ENCODE data around the gene SMS. TPM values are rescaled to one million over a fixed set of nuclear protein-coding genes. Genes with fewer than 3 reads are reported as not detected.

Gene SMS
- total RNA-seq, 2 experiments from 2014 or later: 64.9 to 86.3 TPM

- ChIA-PET POLR2A (no interaction called here), CTCF (ENCODE audit: unreplicated experiment) (no interaction called here)
- DNase-seq (ENCODE audit: low spot score): no peak
- Histone ChIP-seq H3K36me3 (ENCODE audit: insufficient read depth, low read length) (no peaks in the 10 kb centered on the region), H3K9me2 (ENCODE audit: insufficient read depth, low read length) (no peaks in the 10 kb centered on the region), H3K9me3 (ENCODE audit: low read length) (no peaks in the 10 kb centered on the region), H3K4me2 (ENCODE audit: low read length) (no peak overlapping the region), H2AFZ (ENCODE audit: low read length) (no peak overlapping the region), H3K79me2 (ENCODE audit: insufficient read depth, low read depth, low read length) (no peaks in the 10 kb centered on the region), H3K4me3 (ENCODE audit: low read depth, low read length, poor library complexity, severe bottlenecking) (no peak overlapping the region), H3K4me1 (ENCODE audit: insufficient read depth, low read length, poor library complexity, severe bottlenecking) (no peaks in the 10 kb centered on the region), H3K27ac (ENCODE audit: low read depth, low read length, poor library complexity, severe bottlenecking) (no peak overlapping the region), H4K20me1 (ENCODE audit: insufficient read depth, low read length) (no peaks in the 10 kb centered on the region)
- BruUV-seq (replicated peaks): no TSS peak
- intact Hi-C loops (cut with micrococcal nuclease; ENCODE audit: unreplicated experiment): no loop called here
- no peak for TF ChIP-seq EZH2phosphoT487 (IDR thresholded peaks at IDR 0.05; ENCODE audit: borderline replicate concordance, low read depth, low read length)
- TF ChIP-seq CTCF (conservative IDR thresholded peaks at IDR 0.05; ENCODE audit: low read length): no peak
Measured at GRCh38 chrX:21912989-21913388, 27.5 kb upstream of the SMS start.

- H3K27ac ChIP-seq (ENCODE audit: low read depth, low read length, poor library complexity, severe bottlenecking): no peak overlapping the region
- H3K4me2 ChIP-seq (ENCODE audit: low read length): no peak overlapping the region
- no peak overlapping the region for H3K4me3 ChIP-seq (ENCODE audit: low read depth, low read length, poor library complexity, severe bottlenecking)
- H3K9me2 ChIP-seq (ENCODE audit: insufficient read depth, low read length): no peaks in the 10 kb centered on the region
- TF ChIP-seq CTCF (conservative IDR thresholded peaks at IDR 0.05; ENCODE audit: low read length) (no peak), EZH2phosphoT487 (IDR thresholded peaks at IDR 0.05; ENCODE audit: borderline replicate concordance, low read depth, low read length) (no peak)
- H2AFZ ChIP-seq (ENCODE audit: low read length): no peak overlapping the region
- POLR2A ChIA-PET: no interaction called here
- no TSS peak for BruUV-seq (replicated peaks)
- no peaks in the 10 kb centered on the region for H3K9me3 ChIP-seq (ENCODE audit: low read length)
- no peaks in the 10 kb centered on the region for H3K79me2 ChIP-seq (ENCODE audit: insufficient read depth, low read depth, low read length)
- intact Hi-C loops (cut with micrococcal nuclease; ENCODE audit: unreplicated experiment): no loop called here
- no peak for DNase-seq (ENCODE audit: low spot score)
- H3K36me3 ChIP-seq (ENCODE audit: insufficient read depth, low read length): no peaks in the 10 kb centered on the region
- no peaks in the 10 kb centered on the region for H4K20me1 ChIP-seq (ENCODE audit: insufficient read depth, low read length)
- H3K4me1 ChIP-seq (ENCODE audit: insufficient read depth, low read length, poor library complexity, severe bottlenecking): no peaks in the 10 kb centered on the region
- CTCF ChIA-PET (ENCODE audit: unreplicated experiment): no interaction called here
Measured at GRCh38 chrX:21926116-21926515, 14.4 kb upstream of the SMS start.

GRCh38 chrX:21926527-21927278 is 13.8 kb upstream of the SMS start:
- no peak for DNase-seq (ENCODE audit: low spot score)
- H4K20me1 ChIP-seq (ENCODE audit: insufficient read depth, low read length): no peaks in the 10 kb centered on the region
- TF ChIP-seq EZH2phosphoT487 (IDR thresholded peaks at IDR 0.05; ENCODE audit: borderline replicate concordance, low read depth, low read length) (no peak), CTCF (conservative IDR thresholded peaks at IDR 0.05; ENCODE audit: low read length) (no peak)
- ChIA-PET POLR2A (interaction anchor here (0.6 kb wide), 1 partner anchor 1504 kb away, joined by 3 read pairs; no protein-coding TSS in a partner anchor), CTCF (ENCODE audit: unreplicated experiment) (no interaction called here)
- intact Hi-C loops (cut with micrococcal nuclease; ENCODE audit: unreplicated experiment): no loop called here
- H3K9me3 ChIP-seq (ENCODE audit: low read length): no peaks in the 10 kb centered on the region
- no peaks in the 10 kb centered on the region for H3K36me3 ChIP-seq (ENCODE audit: insufficient read depth, low read length)
- H3K27ac ChIP-seq (ENCODE audit: low read depth, low read length, poor library complexity, severe bottlenecking): no peak overlapping the region
- BruUV-seq (replicated peaks): no TSS peak
- no peaks in the 10 kb centered on the region for H3K9me2 ChIP-seq (ENCODE audit: insufficient read depth, low read length)
- H3K4me2 ChIP-seq (ENCODE audit: low read length): no peak overlapping the region
- no peak overlapping the region for H3K4me3 ChIP-seq (ENCODE audit: low read depth, low read length, poor library complexity, severe bottlenecking)
- H3K4me1 ChIP-seq (ENCODE audit: insufficient read depth, low read length, poor library complexity, severe bottlenecking): no peaks in the 10 kb centered on the region
- no peak overlapping the region for H2AFZ ChIP-seq (ENCODE audit: low read length)
- no peaks in the 10 kb centered on the region for H3K79me2 ChIP-seq (ENCODE audit: insufficient read depth, low read depth, low read length)

Measured in OCI-LY7 (cell line).